Pancreas (tissue), 10 donors: ENCODE measurements around the gene NACC2. TPM values are rescaled to one million over a fixed set of nuclear protein-coding genes. Genes with fewer than 3 reads are reported as not detected.

ENCODE experiments used
- ATAC-seq, 4 donors: fragments of 200-7000 bp; cut with Tn5 transposase; one replicate each; pipeline versions ENCODE4 v1.8.0 to v1.9.1; 2020; ENCODE audit warnings: mild to moderate bottlenecking in 4 of 4, moderate library complexity in 4 of 4
- DNase-seq, 6 donors: peaks; one replicate each; pipeline ENCODE4 v3.0.0-alpha.2; 2020
- FAIRE-seq: peaks from 2 replicates; lab custom pipeline; 2012; peaks lifted over from hg19 to GRCh38; lab: Jason Lieb, UNC
- H3K27ac ChIP-seq, 4 donors: fragments of 200-600 bp; sonication (generic); 1 replicate in 3 of 4; 2 replicates in 1 of 4; pipeline versions ENCODE4 v1.5.0 to v1.8.0; 2020
- H3K27me3 ChIP-seq, 4 donors: fragments of 200-600 bp; one replicate each; pipeline ENCODE4 v1.8.0; 2021
- H3K36me3 ChIP-seq, 3 donors: fragments of 200-600 bp; sonication (generic) in 1 of 3; one replicate each; pipeline versions ENCODE4 v1.5.0 to v1.8.0; 2020 to 2021
- H3K4me1 ChIP-seq, 3 donors: fragments of 200-600 bp; one replicate each; pipeline ENCODE4 v1.8.0; 2021
- H3K4me3 ChIP-seq, 4 donors: fragments of 200-600 bp; sonication (generic) in 2 of 4; one replicate each; pipeline versions ENCODE4 v1.5.0 to v1.8.0; 2020 to 2021
- H3K9me3 ChIP-seq, 4 donors: fragments of 200-600 bp; one replicate each; pipeline ENCODE4 v1.8.0; 2021
- WGBS, 2 donors: extraction: QIAGEN DNeasy Blood & Tissue Kit; methylation state at CpG; one replicate each; pipeline ENCODE4 v1.1.7; 2013; 5-methylcytosine and 5-hydroxymethylcytosine counted together
- intact Hi-C, 3 donors: fragments of 100-400 bp; cut with DNase I; formaldehyde crosslinking; loops; one replicate each; pipeline versions ENCODE4 v1.11.1 to v1.14.2; 2022
- polyA plus RNA-seq, 2 donors: library from polyadenylated mRNA; stranded (reverse); fragments of 200-250 nt; gene quantifications; one replicate each; pipeline ENCODE4 v1.2.3, GENCODE V29; 2013
- total RNA-seq, 6 donors: library from RNA; stranded (reverse); fragmentation: NEBNext Ultra II Directional in 4 of 6; extraction: Animal tissue kit (Norgen Biotek cat#: 25700) in 4 of 6; gene quantifications; one replicate each; pipeline versions ENCODE4 v1.2.1 to v1.2.4, GENCODE V29; 2021 to 2023
- TF ChIP-seq, protein P1 (sequence below), 4 donors: fragments of 200-600 bp; sonication (generic) in 3 of 4; IDR thresholded peaks; one replicate each; pipeline versions ENCODE4 v1.5.0 to v1.8.0; 2021; ENCODE audit warnings: antibody characterized with exemption in 4 of 4
- donor health status: healthy with polysubstance abuse.
- donor health status: DM: no; HTN: no; CAD: no; lungs with moderate emphysema.
- donor health status: DM: no; HTN: no; CAD: no.
- donor health status: control.
- donor health status: control.
- donor health status: Bipolar disorder and iron deficiency.
- donor health status: DM: yes; HTN: yes; CAD: no.
- donor health status: DM: no; HTN: no; CAD: no.
- donor health status: DM: no; HTN: no; CAD: no.
- donor health status: DM: yes; HTN: yes; CAD: no.

NACC2 gene
- total and polyA plus RNA-seq, 8 donors = 4.3 to 12.4 (median 8.2) TPM

DNA sequence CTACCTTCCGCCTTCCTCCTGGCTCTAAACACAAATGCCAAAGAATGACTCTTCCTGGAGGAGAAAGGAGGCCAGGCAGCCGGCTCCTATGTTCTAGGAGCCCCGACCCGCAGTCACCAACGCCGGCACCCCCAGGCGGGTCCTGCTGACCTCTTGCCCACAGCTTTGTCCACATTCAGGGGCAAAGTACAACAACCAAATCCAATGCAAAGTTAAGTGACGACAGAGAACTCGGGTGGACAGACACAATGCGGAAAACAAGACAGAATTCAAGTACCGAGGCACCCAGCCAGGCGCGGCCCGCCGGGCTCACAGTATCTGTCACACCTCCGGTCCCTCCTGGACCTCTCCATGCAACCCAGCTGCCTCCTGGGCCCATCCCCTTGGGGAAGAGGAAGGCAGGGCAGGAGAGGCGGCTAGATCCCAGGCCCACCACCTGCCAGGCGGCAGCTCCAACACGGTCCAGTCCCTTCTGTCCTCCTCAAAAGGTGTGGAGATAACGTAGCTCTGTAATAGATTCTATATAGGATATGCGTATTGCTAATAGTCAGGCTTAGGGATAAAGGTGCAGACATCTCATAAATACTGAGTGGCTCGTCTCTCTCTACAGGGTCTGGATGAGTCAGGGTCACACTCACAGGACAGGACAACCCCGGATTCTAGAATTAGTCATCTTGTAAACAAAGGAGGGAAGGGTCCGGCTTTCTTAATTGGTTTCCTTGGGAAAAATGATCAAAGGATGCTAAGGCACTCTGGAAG is 87.0 kb downstream of the NACC2 start:
- H3K4me1 ChIP-seq = no peaks in the 10 kb centered on the region
- FAIRE-seq = no peak

DNA sequence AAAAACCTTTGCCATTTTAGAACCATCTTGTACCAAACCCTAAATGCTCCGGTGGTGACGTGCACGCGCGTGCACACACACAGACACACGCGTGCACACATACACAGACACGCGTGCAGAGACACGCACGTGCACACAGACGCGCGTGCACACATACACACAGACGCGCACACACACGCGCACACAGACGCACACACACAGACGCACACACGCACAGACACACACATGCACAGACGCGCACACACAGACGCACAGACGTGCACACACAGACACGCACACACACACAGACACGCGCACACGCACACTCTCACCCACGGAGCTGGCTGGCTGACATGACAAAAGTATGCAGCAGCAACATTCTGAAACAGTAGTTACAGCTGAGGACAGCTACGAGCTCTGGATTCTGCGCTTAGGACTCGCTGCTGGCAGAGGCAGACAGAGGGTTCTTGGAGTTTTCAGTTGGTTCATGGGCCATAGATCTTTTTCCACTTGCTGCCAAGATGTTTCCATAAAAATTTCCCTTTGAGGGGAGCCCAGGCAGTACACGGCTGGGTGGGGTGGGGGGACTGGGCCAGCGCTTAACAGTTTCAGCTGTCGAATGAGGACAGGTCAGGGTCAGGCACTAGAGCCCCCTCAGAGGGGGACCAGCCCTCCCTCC is 87.7 kb downstream of the NACC2 start:
- no peak overlapping the region for H3K4me3 ChIP-seq
- H3K9me3 ChIP-seq = no peaks in the 10 kb centered on the region
- 82 to 91% methylated on average over 36 of the region's 36 CpGs for WGBS, 2 donors
- DNase-seq = no peak
- H3K27me3 ChIP-seq = no peaks in the 10 kb centered on the region
- FAIRE-seq = no peak
- no peak for ATAC-seq
- TF ChIP-seq, protein P1, sequence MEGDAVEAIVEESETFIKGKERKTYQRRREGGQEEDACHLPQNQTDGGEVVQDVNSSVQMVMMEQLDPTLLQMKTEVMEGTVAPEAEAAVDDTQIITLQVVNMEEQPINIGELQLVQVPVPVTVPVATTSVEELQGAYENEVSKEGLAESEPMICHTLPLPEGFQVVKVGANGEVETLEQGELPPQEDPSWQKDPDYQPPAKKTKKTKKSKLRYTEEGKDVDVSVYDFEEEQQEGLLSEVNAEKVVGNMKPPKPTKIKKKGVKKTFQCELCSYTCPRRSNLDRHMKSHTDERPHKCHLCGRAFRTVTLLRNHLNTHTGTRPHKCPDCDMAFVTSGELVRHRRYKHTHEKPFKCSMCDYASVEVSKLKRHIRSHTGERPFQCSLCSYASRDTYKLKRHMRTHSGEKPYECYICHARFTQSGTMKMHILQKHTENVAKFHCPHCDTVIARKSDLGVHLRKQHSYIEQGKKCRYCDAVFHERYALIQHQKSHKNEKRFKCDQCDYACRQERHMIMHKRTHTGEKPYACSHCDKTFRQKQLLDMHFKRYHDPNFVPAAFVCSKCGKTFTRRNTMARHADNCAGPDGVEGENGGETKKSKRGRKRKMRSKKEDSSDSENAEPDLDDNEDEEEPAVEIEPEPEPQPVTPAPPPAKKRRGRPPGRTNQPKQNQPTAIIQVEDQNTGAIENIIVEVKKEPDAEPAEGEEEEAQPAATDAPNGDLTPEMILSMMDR (IDR thresholded peaks at IDR 0.05) = no peak
- H3K27ac ChIP-seq = no peak overlapping the region
- H3K4me1 ChIP-seq = no peaks in the 10 kb centered on the region
- intact Hi-C loops = no loop called here
- H3K36me3 ChIP-seq = peaks cover 0 to 14% (median 3%) of the 10 kb centered on the region in 3 donors

More for the DNA sequence above, 87.0 kb downstream of the NACC2 start:
- 88 to 89% methylated on average over 24 of the region's 24 CpGs for WGBS, 2 donors
- peaks cover 0 to 14% (median 3%) of the 10 kb centered on the region in 3 donors for H3K36me3 ChIP-seq
- DNase-seq = peak in 2 of 6 donors; percentile 17 to 30
- no peak for ATAC-seq
- no peak overlapping the region for H3K4me3 ChIP-seq
- TF ChIP-seq, protein P1 (IDR thresholded peaks at IDR 0.05) = no peak
- no peak overlapping the region for H3K27ac ChIP-seq
- intact Hi-C loops = no loop called here
- H3K9me3 ChIP-seq = no peaks in the 10 kb centered on the region
- no peaks in the 10 kb centered on the region for H3K27me3 ChIP-seq

- 71 to 81% methylated on average over 7 of the region's 7 CpGs for WGBS, 2 donors
- DNase-seq = peak in 1 of 6 donors; percentile 40
- ATAC-seq = no peak
- H3K4me3 ChIP-seq = no peak overlapping the region
- intact Hi-C loops = no loop called here
- H3K27me3 ChIP-seq = no peaks in the 10 kb centered on the region
- peaks cover 0 to 6% (median 3%) of the 10 kb centered on the region in 3 donors for H3K36me3 ChIP-seq
- no peaks in the 10 kb centered on the region for H3K9me3 ChIP-seq
- H3K4me1 ChIP-seq = no peaks in the 10 kb centered on the region
- FAIRE-seq = no peak
- no peak overlapping the region for H3K27ac ChIP-seq
- TF ChIP-seq, protein P1 (IDR thresholded peaks at IDR 0.05) = no peak
Measured at GRCh38 chr9:136006169-136006568, 88.9 kb downstream of the NACC2 start.

DNA sequence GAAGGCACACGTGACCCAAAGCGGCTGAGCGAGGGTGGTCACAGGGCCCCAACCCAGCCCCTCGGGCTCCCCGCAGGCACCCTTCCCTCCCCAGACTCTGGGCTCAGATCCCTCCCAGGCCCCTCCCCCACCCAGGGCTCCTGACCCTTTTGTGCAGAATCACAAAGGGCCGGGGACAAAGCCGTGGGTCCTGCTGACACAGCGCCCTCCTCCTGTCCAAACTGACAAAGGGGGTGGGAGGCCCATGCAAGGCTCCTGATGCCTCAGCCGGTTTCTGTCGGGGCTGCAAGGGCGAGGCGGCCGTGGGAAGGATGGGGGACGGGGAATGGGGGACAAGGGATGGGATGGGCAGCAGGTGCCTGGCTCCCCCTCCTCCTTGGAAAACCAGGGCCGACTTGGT is 90.4 kb downstream of the NACC2 start:
- TF ChIP-seq, protein P1 (IDR thresholded peaks at IDR 0.05) = no peak
- intact Hi-C loops = no loop called here
- 64 to 69% methylated on average over 14 of the region's 15 CpGs for WGBS, 2 donors
- Histone ChIP-seq H3K9me3 (no peaks in the 10 kb centered on the region), H3K4me3 (no peak overlapping the region), H3K36me3 (no peaks in the 10 kb centered on the region), H3K4me1 (no peaks in the 10 kb centered on the region), H3K27ac (no peak overlapping the region), H3K27me3 (no peaks in the 10 kb centered on the region)
- ATAC-seq = no peak
- no peak for FAIRE-seq
- DNase-seq = peak in 1 of 6 donors; percentile 67
